Right lobe of liver (tissue), 4 donors: ENCODE data around the gene HERC4.

Experiments
- POLR2A ChIP-seq: fragments of 450-650 bp; IDR thresholded peaks from one replicate; pipeline ENCODE4 v1.6.1; 2017; ENCODE audit warnings: antibody characterized with exemption, mild to moderate bottlenecking
- TF ChIP-seq, protein P1 (sequence below), 4 donors: fragments of 200-600 bp in 3 of 4; fragments of 450-650 bp in 1 of 4; IDR thresholded peaks; one replicate each; pipeline versions ENCODE4 v1.5.1 to v1.8.0; 2016 to 2022; ENCODE audit warnings: antibody characterized with exemption in 4 of 4, mild to moderate bottlenecking in 2 of 4
- donor health status: DM: no; HTN: no; CAD: no.
- donor health status: DM: no; HTN: no; CAD: no.
- donor health status: DM: no; HTN: yes; CAD: no.

DNA sequence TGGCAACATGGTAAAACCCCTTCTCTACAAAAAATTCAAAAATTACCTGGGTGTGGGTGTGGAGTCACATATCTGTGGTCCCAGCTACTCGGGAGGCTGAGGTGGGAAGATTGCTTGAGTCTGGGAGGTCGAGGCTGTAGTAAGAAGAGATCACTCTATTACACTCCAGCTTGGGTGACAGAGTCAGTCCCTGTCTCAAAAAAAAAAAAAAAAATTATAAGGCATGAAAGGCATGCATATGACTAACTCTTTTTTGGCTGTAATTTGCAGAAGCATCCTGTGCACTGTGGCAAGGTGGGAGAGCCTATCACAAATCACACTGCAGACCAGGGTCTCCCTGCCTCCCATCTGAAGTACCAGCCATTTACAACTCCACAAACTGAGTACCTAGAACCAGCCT, 20.1 kb upstream of the HERC4 start:
- TF ChIP-seq, protein P1, sequence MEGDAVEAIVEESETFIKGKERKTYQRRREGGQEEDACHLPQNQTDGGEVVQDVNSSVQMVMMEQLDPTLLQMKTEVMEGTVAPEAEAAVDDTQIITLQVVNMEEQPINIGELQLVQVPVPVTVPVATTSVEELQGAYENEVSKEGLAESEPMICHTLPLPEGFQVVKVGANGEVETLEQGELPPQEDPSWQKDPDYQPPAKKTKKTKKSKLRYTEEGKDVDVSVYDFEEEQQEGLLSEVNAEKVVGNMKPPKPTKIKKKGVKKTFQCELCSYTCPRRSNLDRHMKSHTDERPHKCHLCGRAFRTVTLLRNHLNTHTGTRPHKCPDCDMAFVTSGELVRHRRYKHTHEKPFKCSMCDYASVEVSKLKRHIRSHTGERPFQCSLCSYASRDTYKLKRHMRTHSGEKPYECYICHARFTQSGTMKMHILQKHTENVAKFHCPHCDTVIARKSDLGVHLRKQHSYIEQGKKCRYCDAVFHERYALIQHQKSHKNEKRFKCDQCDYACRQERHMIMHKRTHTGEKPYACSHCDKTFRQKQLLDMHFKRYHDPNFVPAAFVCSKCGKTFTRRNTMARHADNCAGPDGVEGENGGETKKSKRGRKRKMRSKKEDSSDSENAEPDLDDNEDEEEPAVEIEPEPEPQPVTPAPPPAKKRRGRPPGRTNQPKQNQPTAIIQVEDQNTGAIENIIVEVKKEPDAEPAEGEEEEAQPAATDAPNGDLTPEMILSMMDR (IDR thresholded peaks at IDR 0.05), result no peak
- no peak for TF ChIP-seq POLR2A
